ENCODE measurements around the gene NDUFB1. TPM values are rescaled to one million over a fixed set of nuclear protein-coding genes. Genes with fewer than 3 reads are reported as not detected.

The NDUFB1 gene
- polyA plus RNA-seq, 1 of the 3 experiments (the other 2 are of a cell fraction): 298 TPM

GRCh38 chr14:92161521-92161920, 40.0 kb upstream of the NDUFB1 start:
- WGBS (ENCODE audit: low lambda C conversion rate): 95% methylated on average over 3 of the region's 3 CpGs
- ChIA-PET POLR2A (no interaction called here), CTCF (no interaction called here)
- no peak overlapping the region for H2AFZ ChIP-seq (ENCODE audit: low read depth)
- no peak overlapping the region for H3K27ac ChIP-seq (ENCODE audit: low read depth in 2 of 2, low read length in 1 of 2)
- DNase-seq: no peak
- no peaks in the 10 kb centered on the region for H4K20me1 ChIP-seq (ENCODE audit: insufficient read depth)
- TF ChIP-seq MAX (IDR thresholded peaks at IDR 0.05; ENCODE audit: low read depth): no peak
- no peak for TF ChIP-seq RAD21 (IDR thresholded peaks at IDR 0.05; ENCODE audit: low read length)
- no peak for TF ChIP-seq RXRA (IDR thresholded peaks at IDR 0.05; ENCODE audit: borderline replicate concordance, low read depth)
- TF ChIP-seq RCOR1 (IDR thresholded peaks at IDR 0.05; ENCODE audit: low read length): no peak
- TF ChIP-seq ZBTB33 (IDR thresholded peaks at IDR 0.05; ENCODE audit: borderline replicate concordance, low read depth): no peak
- TF ChIP-seq EZH2phosphoT487 (IDR thresholded peaks at IDR 0.05; ENCODE audit: borderline replicate concordance, low read depth): no peak
- no peak for TF ChIP-seq GATA2 (CRISPR knock-in tag; IDR thresholded peaks at IDR 0.05)
- TF ChIP-seq REST (IDR thresholded peaks at IDR 0.05; ENCODE audit: low read depth, low read length): no peak
- H3K9me2 ChIP-seq: no peaks in the 10 kb centered on the region
- no peak overlapping the region for H3K4me3 ChIP-seq (ENCODE audit: low read depth in 2 of 2, low read length in 1 of 2)
- H3K4me1 ChIP-seq (ENCODE audit: control insufficient read depth in 1 of 2, insufficient read depth in 2 of 2, low read depth in 1 of 2, low read length in 1 of 2): no peaks in the 10 kb centered on the region
- no peaks in the 10 kb centered on the region for H3K79me2 ChIP-seq (ENCODE audit: insufficient read depth)
- H3K36me3 ChIP-seq (replicated peaks in 1 of 2; ENCODE audit: control insufficient read depth in 1 of 2, insufficient read depth in 2 of 2, low read length in 1 of 2): peaks cover 64 to 91% of the 10 kb centered on the region in 2 experiments
- H3K27me3 ChIP-seq (ENCODE audit: insufficient read depth): no peaks in the 10 kb centered on the region
- no peak overlapping the region for H3K9ac ChIP-seq
- H3K4me2 ChIP-seq: no peak overlapping the region
- H3F3A ChIP-seq (replicated peaks; ENCODE audit: insufficient read depth): peaks cover 9% of the 10 kb centered on the region
- 0 out of 2 replicates have a peak, but pooled peaks cover 4% of the 10 kb centered on the region for H3K9me3 ChIP-seq

- Histone ChIP-seq H4K20me1 (ENCODE audit: insufficient read depth) (no peaks in the 10 kb centered on the region), H3K9me2 (no peaks in the 10 kb centered on the region), H3K79me2 (ENCODE audit: insufficient read depth) (no peaks in the 10 kb centered on the region), H3K36me3 (replicated peaks in 1 of 2; ENCODE audit: control insufficient read depth in 1 of 2, insufficient read depth in 2 of 2, low read length in 1 of 2) (peaks cover 73 to 93% of the 10 kb centered on the region in 2 experiments), H3K9me3 (0 out of 2 replicates have a peak, but pooled peaks cover 4% of the 10 kb centered on the region), H3F3A (replicated peaks; ENCODE audit: insufficient read depth) (peaks cover 9% of the 10 kb centered on the region), H3K4me3 (ENCODE audit: low read depth in 2 of 2, low read length in 1 of 2) (no peak overlapping the region), H3K27ac (ENCODE audit: low read depth in 2 of 2, low read length in 1 of 2) (no peak overlapping the region), H3K9ac (no peak overlapping the region), H3K4me2 (no peak overlapping the region), H3K4me1 (ENCODE audit: control insufficient read depth in 1 of 2, insufficient read depth in 2 of 2, low read depth in 1 of 2, low read length in 1 of 2) (no peaks in the 10 kb centered on the region), H2AFZ (ENCODE audit: low read depth) (no peak overlapping the region), H3K27me3 (ENCODE audit: insufficient read depth) (no peaks in the 10 kb centered on the region)
- no peak for DNase-seq
- ChIA-PET POLR2A (no interaction called here), CTCF (no interaction called here)
- 79% methylated on average over 4 of the region's 4 CpGs for WGBS (ENCODE audit: low lambda C conversion rate)
- TF ChIP-seq TCF12 (IDR thresholded peaks at IDR 0.05) (no peak), RFX5 (IDR thresholded peaks at IDR 0.05; ENCODE audit: low read length) (no peak), FOXM1 (IDR thresholded peaks at IDR 0.05; ENCODE audit: low read depth) (no peak), ELF1 (IDR thresholded peaks at IDR 0.05) (no peak), RCOR1 (IDR thresholded peaks at IDR 0.05; ENCODE audit: low read length) (no peak), RXRA (IDR thresholded peaks at IDR 0.05; ENCODE audit: borderline replicate concordance, low read depth) (no peak), FOSL2 (IDR thresholded peaks at IDR 0.05; ENCODE audit: borderline replicate concordance, low read depth) (no peak), NRF1 (IDR thresholded peaks at IDR 0.05; ENCODE audit: low read depth, low read length) (no peak), CTCF (IDR thresholded peaks at IDR 0.05) (no peak), JUND (IDR thresholded peaks at IDR 0.05) (no peak), TAF1 (IDR thresholded peaks at IDR 0.05; ENCODE audit: borderline replicate concordance, low read depth, low read length) (no peak), REST (IDR thresholded peaks at IDR 0.05; ENCODE audit: low read depth, low read length) (no peak)
Measured at GRCh38 chr14:92160619-92161018, 39.1 kb upstream of the NDUFB1 start.

All from SK-N-SH (cell line).